Measurements from ENCODE around the gene TXNDC12. TPM values are rescaled to one million over a fixed set of nuclear protein-coding genes. Genes with fewer than 3 reads are reported as not detected.

The TXNDC12 gene
- total and polyA plus RNA-seq, 9 donors = 32.6 to 47.5 (median 37.2) TPM

DNA sequence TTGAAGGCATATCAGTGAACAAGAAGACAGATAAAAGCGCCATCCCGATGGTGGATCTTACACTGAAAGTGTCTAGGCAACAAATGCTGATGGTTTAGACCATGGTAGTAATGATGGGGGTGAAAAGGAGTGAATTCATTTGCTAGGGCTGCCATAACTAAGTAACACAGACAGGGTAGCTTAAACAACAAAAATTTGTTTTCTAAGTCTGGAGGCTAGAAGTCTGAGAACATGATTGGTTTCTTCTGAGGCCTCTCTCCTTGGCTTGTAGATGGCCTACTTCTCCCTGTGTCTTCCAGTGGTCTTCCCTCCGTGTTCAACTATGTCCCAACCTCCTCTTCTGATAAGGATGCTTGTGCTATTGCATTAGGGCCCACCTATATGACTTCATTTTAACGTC, 51.1 kb downstream of the TXNDC12 start:
- H3K27me3 ChIP-seq (ENCODE audit: control insufficient read depth, insufficient read depth, low read length) = peaks cover 18% of the 10 kb centered on the region
- H3K27ac ChIP-seq (ENCODE audit: low read length) = no peak overlapping the region
- no peaks in the 10 kb centered on the region for H3K36me3 ChIP-seq (ENCODE audit: control insufficient read depth, insufficient read depth, low read length)
- WGBS (ENCODE audit: insufficient coverage) = 0% methylated on average over 1 of the region's 4 CpGs
- no peaks in the 10 kb centered on the region for H3K4me1 ChIP-seq (ENCODE audit: control insufficient read depth, insufficient read depth, low read length)
- DNase-seq = no peak
- H3K4me3 ChIP-seq (ENCODE audit: low read length) = no peak overlapping the region
- H3K9me3 ChIP-seq (replicated peaks; ENCODE audit: control insufficient read depth, low read depth, low read length) = no peaks in the 10 kb centered on the region

GRCh38 chr1:52002038-52002917, 52.7 kb downstream of the TXNDC12 start:
- DNase-seq = peak; percentile 87
- no peaks in the 10 kb centered on the region for H3K4me1 ChIP-seq (ENCODE audit: control insufficient read depth, insufficient read depth, low read length)
- H3K36me3 ChIP-seq (ENCODE audit: control insufficient read depth, insufficient read depth, low read length) = no peaks in the 10 kb centered on the region
- H3K27ac ChIP-seq (ENCODE audit: low read length) = no peak overlapping the region
- H3K27me3 ChIP-seq (ENCODE audit: control insufficient read depth, insufficient read depth, low read length) = peaks cover 14% of the 10 kb centered on the region
- no peaks in the 10 kb centered on the region for H3K9me3 ChIP-seq (replicated peaks; ENCODE audit: control insufficient read depth, low read depth, low read length)
- WGBS (ENCODE audit: insufficient coverage) = 78% methylated on average over 3 of the region's 9 CpGs
- no peak overlapping the region for H3K4me3 ChIP-seq (ENCODE audit: low read length)

- Histone ChIP-seq H3K4me1 (ENCODE audit: control insufficient read depth, insufficient read depth, low read length) (no peaks in the 10 kb centered on the region), H3K36me3 (ENCODE audit: control insufficient read depth, insufficient read depth, low read length) (no peaks in the 10 kb centered on the region), H3K9me3 (replicated peaks; ENCODE audit: control insufficient read depth, low read depth, low read length) (no peaks in the 10 kb centered on the region), H3K4me3 (ENCODE audit: low read length) (no peak overlapping the region), H3K27me3 (ENCODE audit: control insufficient read depth, insufficient read depth, low read length) (no peaks in the 10 kb centered on the region), H3K27ac (ENCODE audit: low read length) (no peak overlapping the region)
- 79% methylated on average over 1 of the region's 1 CpG for WGBS (ENCODE audit: insufficient coverage)
- DNase-seq = no peak
These were observed 56.3 kb downstream of the TXNDC12 start for GRCh38 chr1:51998701-51999100.

DNA sequence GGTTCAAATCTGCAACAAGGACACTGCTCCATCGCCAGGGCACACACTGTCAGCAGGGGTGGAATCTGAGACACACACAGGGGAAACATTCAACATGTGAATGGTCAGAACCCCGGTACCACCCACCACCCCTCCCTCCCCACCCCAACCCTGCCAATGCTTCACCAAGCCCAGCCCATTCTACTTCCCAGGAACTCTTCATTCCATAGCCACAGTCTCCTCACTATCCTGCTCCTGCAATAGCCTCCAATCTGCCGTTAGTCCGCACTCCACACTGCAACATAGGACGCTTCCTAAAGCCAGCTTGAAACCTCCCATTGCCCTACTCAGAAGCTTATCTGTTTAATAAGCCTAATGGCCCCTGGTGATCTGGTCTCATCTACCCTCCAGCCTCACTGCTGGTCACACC, 57.0 kb downstream of the TXNDC12 start:
- H3K27me3 ChIP-seq (ENCODE audit: control insufficient read depth, insufficient read depth, low read length) = peaks cover 3% of the 10 kb centered on the region
- 29% methylated on average over 3 of the region's 5 CpGs for WGBS (ENCODE audit: insufficient coverage)

DNA sequence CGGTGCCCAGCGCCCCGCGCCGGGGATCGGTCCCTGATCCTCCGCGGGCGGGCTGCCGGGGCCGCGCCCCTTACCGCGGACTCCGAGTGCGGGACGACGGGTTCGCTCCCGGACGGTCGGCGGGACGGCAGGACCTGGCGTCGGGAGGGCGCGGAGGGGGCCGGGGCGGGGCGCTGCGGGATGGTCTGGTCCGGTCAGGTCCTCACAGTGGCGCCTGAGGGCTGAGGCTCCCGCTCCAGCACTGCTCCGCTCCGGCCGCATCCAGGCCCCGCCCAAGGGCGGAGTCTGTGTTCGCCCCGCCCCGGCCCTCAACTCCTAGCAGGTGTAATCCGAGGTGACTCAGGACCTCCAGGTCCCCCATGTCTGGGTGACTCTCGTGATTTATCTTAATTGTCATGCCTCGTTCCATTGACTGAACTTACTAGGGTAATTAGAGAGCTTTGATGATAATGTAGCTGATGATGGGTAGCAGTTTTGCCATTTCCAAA, 64.5 kb downstream of the TXNDC12 start, which contains the start of gene RAB3B:
Gene RAB3B, minus strand, starts transcription at position 223 of the 488 bp plus-strand sequence. CDS start 13,583 bp downstream, outside the sequence.
- Histone ChIP-seq H3K9me3 (replicated peaks; ENCODE audit: control insufficient read depth, low read depth, low read length) (no peaks in the 10 kb centered on the region), H3K4me1 (ENCODE audit: control insufficient read depth, insufficient read depth, low read length) (no peaks in the 10 kb centered on the region), H3K27me3 (ENCODE audit: control insufficient read depth, insufficient read depth, low read length) (peaks cover 47% of the 10 kb centered on the region), H3K4me3 (ENCODE audit: low read length) (no peak within 1 kb of the TSS), H3K27ac (ENCODE audit: low read length) (no peak within 1 kb of the TSS), H3K36me3 (ENCODE audit: control insufficient read depth, insufficient read depth, low read length) (no peaks in the 10 kb centered on the region)
- DNase-seq = peak; percentile 31
- WGBS (ENCODE audit: insufficient coverage) = under 1% methylated on average over 44 of the region's 46 CpGs

More for the DNA sequence above, 57.0 kb downstream of the TXNDC12 start:
- Histone ChIP-seq H3K27ac (ENCODE audit: low read length) (no peak overlapping the region), H3K4me3 (ENCODE audit: low read length) (no peak overlapping the region), H3K9me3 (replicated peaks; ENCODE audit: control insufficient read depth, low read depth, low read length) (no peaks in the 10 kb centered on the region), H3K36me3 (ENCODE audit: control insufficient read depth, insufficient read depth, low read length) (no peaks in the 10 kb centered on the region), H3K4me1 (ENCODE audit: control insufficient read depth, insufficient read depth, low read length) (no peaks in the 10 kb centered on the region)
- no peak for DNase-seq

GRCh38 chr1:51989582-51990477, 65.2 kb downstream of the TXNDC12 start:
- H3K9me3 ChIP-seq (replicated peaks; ENCODE audit: control insufficient read depth, low read depth, low read length) = no peaks in the 10 kb centered on the region
- 7% methylated on average over 33 of the region's 47 CpGs for WGBS (ENCODE audit: insufficient coverage)
- H3K27me3 ChIP-seq (ENCODE audit: control insufficient read depth, insufficient read depth, low read length) = peaks cover 47% of the 10 kb centered on the region
- DNase-seq = no peak
- H3K36me3 ChIP-seq (ENCODE audit: control insufficient read depth, insufficient read depth, low read length) = no peaks in the 10 kb centered on the region
- no peak overlapping the region for H3K4me3 ChIP-seq (ENCODE audit: low read length)
- no peak overlapping the region for H3K27ac ChIP-seq (ENCODE audit: low read length)
- H3K4me1 ChIP-seq (ENCODE audit: control insufficient read depth, insufficient read depth, low read length) = no peaks in the 10 kb centered on the region

DNA sequence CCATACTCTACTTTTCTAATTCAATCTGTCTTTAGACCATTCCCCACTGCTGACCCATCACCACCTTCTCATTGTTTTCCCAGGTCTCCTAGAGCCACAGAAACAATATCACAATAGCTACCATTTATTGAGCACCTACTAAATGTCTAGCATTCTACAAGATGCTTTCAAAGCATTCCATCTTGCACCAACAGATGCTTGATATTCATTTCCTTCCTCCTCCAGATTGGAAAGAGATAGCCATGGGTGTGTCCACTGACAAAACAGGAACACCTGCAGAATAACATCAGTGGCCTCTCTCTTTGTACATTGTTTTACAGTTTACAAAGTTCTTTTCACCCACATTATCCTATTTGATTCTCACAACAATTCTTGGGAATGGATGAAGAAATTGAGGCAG, 66.7 kb downstream of the TXNDC12 start:
- Histone ChIP-seq H3K4me1 (ENCODE audit: control insufficient read depth, insufficient read depth, low read length) (no peaks in the 10 kb centered on the region), H3K9me3 (replicated peaks; ENCODE audit: control insufficient read depth, low read depth, low read length) (no peaks in the 10 kb centered on the region), H3K27ac (ENCODE audit: low read length) (no peak overlapping the region), H3K4me3 (ENCODE audit: low read length) (no peak overlapping the region), H3K36me3 (ENCODE audit: control insufficient read depth, insufficient read depth, low read length) (no peaks in the 10 kb centered on the region), H3K27me3 (ENCODE audit: control insufficient read depth, insufficient read depth, low read length) (peaks cover 46% of the 10 kb centered on the region)
- DNase-seq = no peak

GRCh38 chr1:51986718-51987117, 68.3 kb downstream of the TXNDC12 start:
- 33% methylated on average over 2 of the region's 4 CpGs for WGBS (ENCODE audit: insufficient coverage)
- H3K27ac ChIP-seq (ENCODE audit: low read length) = no peak overlapping the region
- H3K9me3 ChIP-seq (replicated peaks; ENCODE audit: control insufficient read depth, low read depth, low read length) = no peaks in the 10 kb centered on the region
- no peak overlapping the region for H3K4me3 ChIP-seq (ENCODE audit: low read length)
- H3K4me1 ChIP-seq (ENCODE audit: control insufficient read depth, insufficient read depth, low read length) = no peaks in the 10 kb centered on the region
- peaks cover 33% of the 10 kb centered on the region for H3K27me3 ChIP-seq (ENCODE audit: control insufficient read depth, insufficient read depth, low read length)
- no peak for DNase-seq
- H3K36me3 ChIP-seq (ENCODE audit: control insufficient read depth, insufficient read depth, low read length) = no peaks in the 10 kb centered on the region

- no peak overlapping the region for H3K4me3 ChIP-seq (ENCODE audit: low read length)
- no peaks in the 10 kb centered on the region for H3K9me3 ChIP-seq (replicated peaks; ENCODE audit: control insufficient read depth, low read depth, low read length)
- H3K36me3 ChIP-seq (ENCODE audit: control insufficient read depth, insufficient read depth, low read length) = no peaks in the 10 kb centered on the region
- H3K27me3 ChIP-seq (ENCODE audit: control insufficient read depth, insufficient read depth, low read length) = peaks cover 6% of the 10 kb centered on the region
- no peak overlapping the region for H3K27ac ChIP-seq (ENCODE audit: low read length)
- DNase-seq = no peak
- H3K4me1 ChIP-seq (ENCODE audit: control insufficient read depth, insufficient read depth, low read length) = no peaks in the 10 kb centered on the region
- WGBS (ENCODE audit: insufficient coverage) = no CpG with 5 or more reads among the region's 3 CpGs
These were observed 72.8 kb downstream of the TXNDC12 start for GRCh38 chr1:51982161-51982560.

DNA sequence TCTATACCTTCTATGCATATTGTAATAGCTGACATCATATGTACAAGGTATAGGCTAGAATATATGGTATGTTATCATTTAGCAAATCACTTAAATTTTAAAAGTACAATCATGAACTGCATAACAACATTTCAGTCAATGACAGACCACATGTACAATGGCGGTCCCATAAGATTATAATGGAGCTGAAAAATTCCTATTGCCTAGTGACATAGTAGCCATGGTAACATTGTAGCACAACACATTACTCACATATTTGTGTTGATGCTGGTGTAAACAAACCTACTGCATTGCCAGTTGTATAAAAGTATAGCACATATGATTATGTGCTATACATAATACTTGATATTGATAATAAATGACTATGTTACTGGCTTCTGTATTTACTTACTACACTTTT, 73.4 kb downstream of the TXNDC12 start:
- no peak for DNase-seq
- WGBS (ENCODE audit: insufficient coverage) = no CpG with 5 or more reads among the region's 1 CpG
- peaks cover 2% of the 10 kb centered on the region for H3K27me3 ChIP-seq (ENCODE audit: control insufficient read depth, insufficient read depth, low read length)

More for the DNA sequence above, 73.4 kb downstream of the TXNDC12 start:
- Histone ChIP-seq H3K9me3 (replicated peaks; ENCODE audit: control insufficient read depth, low read depth, low read length) (no peaks in the 10 kb centered on the region), H3K36me3 (ENCODE audit: control insufficient read depth, insufficient read depth, low read length) (no peaks in the 10 kb centered on the region), H3K27ac (ENCODE audit: low read length) (no peak overlapping the region), H3K4me1 (ENCODE audit: control insufficient read depth, insufficient read depth, low read length) (no peaks in the 10 kb centered on the region), H3K4me3 (ENCODE audit: low read length) (no peak overlapping the region)
